Mucosa of stomach (tissue), 1 donor: Measurements from ENCODE around the gene NOS1AP.
"Not testable (repeated sequence)": the region's sequence is repeated elsewhere in the genome, so short reads cannot be mapped to it uniquely, and the experiment has no call there.

Source experiments
- H3K27me3 ChIP-seq: one replicate; pipeline ENCODE4 v1.7.0; 2013; ENCODE audit warnings: mild to moderate bottlenecking, low read length; ENCODE audit not compliant: control insufficient read depth, insufficient read depth
- H3K36me3 ChIP-seq: one replicate; pipeline ENCODE4 v1.7.0; 2013; ENCODE audit warnings: low read length; ENCODE audit not compliant: control insufficient read depth, insufficient read depth
- H3K4me1 ChIP-seq: one replicate; pipeline ENCODE4 v1.7.0; 2013; ENCODE audit warnings: mild to moderate bottlenecking, low read length; ENCODE audit not compliant: control insufficient read depth, insufficient read depth
- H3K4me3 ChIP-seq: one replicate; pipeline ENCODE4 v1.7.0; 2013; ENCODE audit warnings: low read length
- H3K9ac ChIP-seq: one replicate; pipeline ENCODE4 v1.7.0; 2013; ENCODE audit warnings: mild to moderate bottlenecking, low read length, moderate library complexity
- H3K9me3 ChIP-seq: one replicate; pipeline ENCODE4 v1.7.0; 2013; ENCODE audit warnings: mild to moderate bottlenecking, low read length, moderate library complexity; ENCODE audit not compliant: control insufficient read depth
- donor health status: Pancreatic carcinoma.

Gene NOS1AP

GRCh38 chr1:162328512-162328911, 259.0 kb downstream of the NOS1AP start:
- H3K27me3 ChIP-seq = no peaks in the 10 kb centered on the region
- no peaks in the 10 kb centered on the region for H3K4me1 ChIP-seq
- H3K9ac ChIP-seq = no peak overlapping the region
- H3K9me3 ChIP-seq = no peaks in the 10 kb centered on the region
- H3K36me3 ChIP-seq = no peaks in the 10 kb centered on the region
- H3K4me3 ChIP-seq = no peak overlapping the region

GRCh38 chr1:162329826-162330225, 260.3 kb downstream of the NOS1AP start:
- H3K36me3 ChIP-seq = no peaks in the 10 kb centered on the region
- no peak overlapping the region for H3K4me3 ChIP-seq
- H3K9me3 ChIP-seq = no peaks in the 10 kb centered on the region
- no peaks in the 10 kb centered on the region for H3K27me3 ChIP-seq
- H3K9ac ChIP-seq = no peak overlapping the region
- no peaks in the 10 kb centered on the region for H3K4me1 ChIP-seq

GRCh38 chr1:162333991-162334390, 264.5 kb downstream of the NOS1AP start:
- H3K9ac ChIP-seq = no peak overlapping the region
- no peaks in the 10 kb centered on the region for H3K9me3 ChIP-seq
- H3K36me3 ChIP-seq = no peaks in the 10 kb centered on the region
- H3K27me3 ChIP-seq = no peaks in the 10 kb centered on the region
- no peaks in the 10 kb centered on the region for H3K4me1 ChIP-seq
- no peak overlapping the region for H3K4me3 ChIP-seq

DNA sequence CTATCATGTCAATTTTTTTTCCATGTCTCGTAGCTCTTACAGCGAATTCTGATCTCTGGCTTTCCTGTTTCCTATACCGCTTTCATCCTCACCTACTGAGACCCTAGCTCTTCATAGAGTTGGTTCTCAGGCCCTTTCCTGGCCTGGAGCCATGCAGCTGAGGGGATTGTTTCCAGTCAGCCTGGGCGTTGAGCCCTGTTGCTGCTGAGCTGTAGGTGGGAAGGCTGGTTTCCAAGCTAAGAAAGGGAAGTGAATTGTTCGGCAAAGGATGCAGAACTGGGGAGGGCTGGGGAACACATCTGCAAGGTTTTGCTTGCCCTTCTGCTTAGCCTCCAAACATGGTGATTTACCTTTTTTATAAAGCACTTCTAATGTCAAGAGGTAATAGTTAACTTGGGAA, 265.6 kb downstream of the NOS1AP start:
- Histone ChIP-seq H3K9ac (no peak overlapping the region), H3K36me3 (no peaks in the 10 kb centered on the region), H3K9me3 (no peaks in the 10 kb centered on the region), H3K27me3 (no peaks in the 10 kb centered on the region), H3K4me1 (no peaks in the 10 kb centered on the region), H3K4me3 (no peak overlapping the region)

DNA sequence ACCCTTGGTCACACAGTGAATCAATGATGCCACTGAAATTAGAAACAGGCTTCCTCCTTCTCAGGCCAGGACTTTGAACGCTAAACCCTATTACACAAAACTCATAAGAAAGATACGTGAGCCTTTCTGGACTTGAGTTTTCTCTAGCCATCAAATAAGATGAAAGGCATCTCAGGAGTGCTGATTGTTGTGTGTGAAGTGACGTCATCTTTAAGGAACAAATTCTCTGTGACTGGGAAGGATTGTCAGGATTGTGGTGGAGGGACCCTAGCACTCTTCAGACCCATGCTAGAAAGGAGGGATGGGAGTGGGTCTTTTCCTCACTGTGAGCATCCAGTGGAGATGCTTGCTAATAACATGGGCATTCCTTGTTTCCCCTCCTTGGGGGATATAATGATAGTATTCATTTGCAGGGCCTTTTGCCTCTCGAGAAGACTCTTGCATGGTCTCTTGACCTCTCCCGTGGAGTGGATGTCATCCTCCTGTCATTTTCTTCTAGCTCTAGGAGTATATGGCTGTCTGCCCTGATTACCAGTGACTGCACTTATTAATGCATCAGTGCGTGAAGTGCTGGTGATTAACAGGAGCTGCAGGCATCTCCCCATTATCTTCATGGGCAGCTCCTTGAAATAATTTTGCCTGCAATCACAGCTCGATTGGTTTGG, 267.3 kb downstream of the NOS1AP start:
- H3K36me3 ChIP-seq = no peaks in the 10 kb centered on the region
- H3K27me3 ChIP-seq = no peaks in the 10 kb centered on the region
- H3K9me3 ChIP-seq = no peaks in the 10 kb centered on the region
- no peak overlapping the region for H3K9ac ChIP-seq
- no peaks in the 10 kb centered on the region for H3K4me1 ChIP-seq
- no peak overlapping the region for H3K4me3 ChIP-seq

- no peak overlapping the region for H3K9ac ChIP-seq
Measured at GRCh38 chr1:162342452-162342983, 273.0 kb downstream of the NOS1AP start.

GRCh38 chr1:162343470-162343869, 274.0 kb downstream of the NOS1AP start:
- Histone ChIP-seq H3K9me3 (no peaks in the 10 kb centered on the region), H3K36me3 (no peaks in the 10 kb centered on the region), H3K4me3 (no peak overlapping the region), H3K9ac (no peak overlapping the region), H3K27me3 (no peaks in the 10 kb centered on the region), H3K4me1 (peaks cover 12% of the 10 kb centered on the region)

More at GRCh38 chr1:162342452-162342983, 273.0 kb downstream of the NOS1AP start:
- Histone ChIP-seq H3K4me3 (no peak overlapping the region), H3K9me3 (no peaks in the 10 kb centered on the region), H3K4me1 (peaks cover 8% of the 10 kb centered on the region), H3K36me3 (no peaks in the 10 kb centered on the region), H3K27me3 (no peaks in the 10 kb centered on the region)

DNA sequence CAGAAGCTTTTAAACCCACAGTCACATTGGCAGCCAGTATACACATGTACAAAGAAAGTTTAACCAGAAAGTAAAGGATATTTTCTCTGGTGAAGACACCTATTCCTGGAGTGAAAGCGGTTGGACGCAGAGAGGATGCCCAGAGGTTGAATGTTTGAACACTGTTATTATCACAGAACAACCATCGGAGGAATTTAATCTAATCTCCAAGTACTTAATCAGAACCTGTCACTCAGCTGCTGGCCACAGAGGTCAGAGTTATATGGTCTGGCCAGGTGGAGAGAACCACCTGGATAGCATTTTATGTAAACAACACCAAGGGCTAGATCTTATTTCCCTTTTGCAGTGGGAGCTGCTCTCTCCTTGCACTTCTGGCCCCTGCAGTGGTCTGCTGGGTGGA, 277.8 kb downstream of the NOS1AP start:
- Histone ChIP-seq H3K9me3 (no peaks in the 10 kb centered on the region), H3K27me3 (no peaks in the 10 kb centered on the region), H3K36me3 (no peaks in the 10 kb centered on the region), H3K4me1 (peaks cover 18% of the 10 kb centered on the region), H3K9ac (no peak overlapping the region), H3K4me3 (no peak overlapping the region)

DNA sequence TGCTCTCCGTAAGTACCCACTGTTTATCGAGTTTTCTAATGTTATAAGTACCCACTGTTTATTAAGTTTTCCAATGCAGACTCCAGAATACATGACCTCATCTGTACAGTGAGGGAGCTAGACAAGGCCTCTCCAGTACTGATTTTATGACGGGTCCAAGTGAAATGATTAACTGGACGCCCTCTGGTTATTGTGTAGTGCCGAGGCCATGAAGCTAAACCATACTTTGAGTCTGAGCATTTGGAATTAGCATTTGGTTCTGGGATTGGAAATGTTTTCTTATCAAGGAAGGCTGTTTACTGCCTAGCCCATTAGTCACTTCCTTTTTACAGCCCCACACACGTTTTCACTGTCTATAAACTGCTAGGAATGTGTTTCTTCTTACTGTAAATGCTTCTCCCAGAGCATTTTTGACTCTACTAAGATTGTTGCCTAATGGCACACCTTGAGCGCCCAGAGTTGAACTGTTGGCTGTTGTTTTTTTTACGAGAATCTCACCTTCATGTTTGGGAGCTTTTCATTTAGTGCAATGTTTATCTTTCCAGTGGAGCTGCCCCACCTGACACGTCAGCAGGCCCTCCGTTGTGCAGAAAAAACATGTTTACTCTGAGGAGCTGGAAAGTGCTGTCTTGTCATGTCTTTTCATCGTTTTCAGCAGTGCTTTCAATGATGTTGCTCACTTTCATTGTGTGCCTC, 280.3 kb downstream of the NOS1AP start:
- H3K27me3 ChIP-seq = no peaks in the 10 kb centered on the region
- H3K9me3 ChIP-seq = no peaks in the 10 kb centered on the region
- H3K4me1 ChIP-seq = peaks cover 18% of the 10 kb centered on the region
- no peaks in the 10 kb centered on the region for H3K36me3 ChIP-seq
- no peak overlapping the region for H3K9ac ChIP-seq
- no peak overlapping the region for H3K4me3 ChIP-seq

GRCh38 chr1:162351246-162351842, 281.9 kb downstream of the NOS1AP start:
- Histone ChIP-seq H3K4me1 (peaks cover 18% of the 10 kb centered on the region), H3K4me3 (no peak overlapping the region), H3K9me3 (no peaks in the 10 kb centered on the region), H3K36me3 (no peaks in the 10 kb centered on the region), H3K9ac (no peak overlapping the region), H3K27me3 (no peaks in the 10 kb centered on the region)

GRCh38 chr1:162351874-162352273, 282.4 kb downstream of the NOS1AP start:
- not testable (repeated sequence) for H3K4me3 ChIP-seq, H3K36me3 ChIP-seq, H3K9me3 ChIP-seq, H3K9ac ChIP-seq, H3K27me3 ChIP-seq
- H3K4me1 ChIP-seq = peaks cover 16% of the 10 kb centered on the region

GRCh38 chr1:162353078-162353477, 283.6 kb downstream of the NOS1AP start:
- H3K36me3 ChIP-seq = no peaks in the 10 kb centered on the region
- H3K27me3 ChIP-seq = no peaks in the 10 kb centered on the region
- peaks cover 7% of the 10 kb centered on the region for H3K4me1 ChIP-seq
- H3K9ac ChIP-seq = no peak overlapping the region
- no peaks in the 10 kb centered on the region for H3K9me3 ChIP-seq
- H3K4me3 ChIP-seq = no peak overlapping the region
